ENCODE results near the gene MCL1.

DNA sequence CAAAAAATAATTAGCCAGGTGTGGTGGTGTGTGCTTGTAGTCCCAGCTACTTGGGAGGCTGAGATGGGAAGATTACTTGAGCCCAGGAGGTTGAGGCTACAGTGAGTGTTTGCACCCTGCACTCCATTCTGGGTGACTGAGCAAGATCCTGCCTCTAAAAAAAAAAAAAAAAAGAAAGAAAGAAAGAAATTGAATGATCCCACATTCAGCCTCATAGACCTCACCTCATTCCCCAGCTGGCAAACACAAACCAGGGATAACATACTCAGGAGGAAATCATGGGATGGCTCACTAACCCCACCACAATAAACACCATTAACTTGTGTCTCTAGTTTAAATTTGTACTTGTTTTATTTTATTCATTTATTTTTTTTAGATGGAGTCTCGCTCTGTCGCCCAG, 41.5 kb upstream of the MCL1 start:
- TF ChIP-seq, protein P1, sequence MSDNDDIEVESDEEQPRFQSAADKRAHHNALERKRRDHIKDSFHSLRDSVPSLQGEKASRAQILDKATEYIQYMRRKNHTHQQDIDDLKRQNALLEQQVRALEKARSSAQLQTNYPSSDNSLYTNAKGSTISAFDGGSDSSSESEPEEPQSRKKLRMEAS (IDR thresholded peaks at IDR 0.05; ENCODE audit: low read depth, low read length), result no peak
- TF ChIP-seq, protein P2, sequence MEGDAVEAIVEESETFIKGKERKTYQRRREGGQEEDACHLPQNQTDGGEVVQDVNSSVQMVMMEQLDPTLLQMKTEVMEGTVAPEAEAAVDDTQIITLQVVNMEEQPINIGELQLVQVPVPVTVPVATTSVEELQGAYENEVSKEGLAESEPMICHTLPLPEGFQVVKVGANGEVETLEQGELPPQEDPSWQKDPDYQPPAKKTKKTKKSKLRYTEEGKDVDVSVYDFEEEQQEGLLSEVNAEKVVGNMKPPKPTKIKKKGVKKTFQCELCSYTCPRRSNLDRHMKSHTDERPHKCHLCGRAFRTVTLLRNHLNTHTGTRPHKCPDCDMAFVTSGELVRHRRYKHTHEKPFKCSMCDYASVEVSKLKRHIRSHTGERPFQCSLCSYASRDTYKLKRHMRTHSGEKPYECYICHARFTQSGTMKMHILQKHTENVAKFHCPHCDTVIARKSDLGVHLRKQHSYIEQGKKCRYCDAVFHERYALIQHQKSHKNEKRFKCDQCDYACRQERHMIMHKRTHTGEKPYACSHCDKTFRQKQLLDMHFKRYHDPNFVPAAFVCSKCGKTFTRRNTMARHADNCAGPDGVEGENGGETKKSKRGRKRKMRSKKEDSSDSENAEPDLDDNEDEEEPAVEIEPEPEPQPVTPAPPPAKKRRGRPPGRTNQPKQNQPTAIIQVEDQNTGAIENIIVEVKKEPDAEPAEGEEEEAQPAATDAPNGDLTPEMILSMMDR (IDR thresholded peaks at IDR 0.05; ENCODE audit: low read depth, low read length), result no peak
